GM21576 (cell line): ENCODE results near the gene NCBP2L.

ENCODE experiments used
- ATAC-seq: cut with Tn5 transposase; IDR thresholded peaks from one replicate; pipeline ENCODE4 v1.9.1; 2021; ENCODE audit warnings: mild to moderate bottlenecking, moderate library complexity; ENCODE audit not compliant: unreplicated experiment

NCBP2L gene

GRCh38 chrX:107752043-107752442, 25.5 kb upstream of the NCBP2L start:
- no peak for ATAC-seq

- ATAC-seq = no peak
These were observed 24.8 kb upstream of the NCBP2L start for GRCh38 chrX:107752714-107753113.

- no peak for ATAC-seq
These were observed 24.3 kb upstream of the NCBP2L start for GRCh38 chrX:107753187-107753586.

DNA sequence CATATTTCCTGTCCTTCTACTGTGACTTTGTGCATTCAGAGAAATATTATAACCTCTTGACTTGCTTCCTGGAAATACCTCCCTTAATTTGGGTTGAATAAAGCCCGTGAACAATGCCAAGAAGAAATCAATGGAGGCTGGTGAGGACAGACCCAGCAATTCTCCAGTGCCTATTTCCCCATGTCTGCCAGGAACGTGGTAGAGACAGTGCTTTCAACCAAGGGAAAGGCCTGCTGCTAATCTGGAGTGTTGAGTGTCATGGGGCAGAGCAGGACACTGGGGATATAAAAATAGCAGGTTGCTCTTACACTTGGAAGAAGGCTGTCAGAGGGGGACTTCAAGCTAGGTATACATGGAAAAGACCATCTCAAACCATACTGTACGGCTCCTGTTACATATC, 21.8 kb upstream of the NCBP2L start:
- no peak for ATAC-seq

- no peak for ATAC-seq
These were observed 19.2 kb upstream of the NCBP2L start for GRCh38 chrX:107758231-107758766.

DNA sequence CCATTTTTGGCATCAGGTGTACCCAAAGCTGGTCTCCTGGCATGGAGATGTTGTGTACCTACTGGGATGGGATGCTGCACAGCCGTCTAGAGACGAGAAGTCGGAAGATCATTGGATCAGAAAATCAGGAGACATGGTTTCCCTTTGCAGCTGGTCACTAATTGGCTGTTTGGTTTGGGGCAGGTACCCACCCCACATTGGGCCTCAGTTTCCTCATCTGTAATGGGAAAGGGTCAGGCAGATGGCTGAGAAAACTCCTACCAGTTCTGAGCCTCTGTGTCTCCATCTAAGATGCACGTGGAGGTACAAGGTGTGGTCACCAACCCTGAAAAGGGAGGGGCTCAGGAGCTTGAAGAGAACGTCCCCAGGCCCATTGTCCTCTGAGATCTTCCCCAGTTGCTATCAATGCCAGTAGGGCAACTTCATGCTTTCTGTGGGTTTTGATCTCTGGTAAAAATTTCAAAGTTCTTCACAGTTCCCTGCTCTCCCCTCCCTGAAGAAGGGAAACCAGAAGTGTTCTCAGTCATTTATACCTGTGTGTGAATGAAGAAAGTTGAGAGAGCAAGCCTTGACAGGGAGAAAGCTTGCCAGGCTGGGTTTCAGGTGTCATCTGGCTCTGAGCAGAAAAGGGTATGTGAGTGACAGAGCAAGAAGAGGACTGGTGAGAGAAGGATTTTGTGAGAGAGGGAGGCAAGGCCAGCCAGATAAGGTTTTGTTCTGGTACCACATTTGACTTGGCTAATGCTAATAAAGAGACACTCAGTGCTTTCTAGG, 17.0 kb upstream of the NCBP2L start:
- no peak for ATAC-seq

DNA sequence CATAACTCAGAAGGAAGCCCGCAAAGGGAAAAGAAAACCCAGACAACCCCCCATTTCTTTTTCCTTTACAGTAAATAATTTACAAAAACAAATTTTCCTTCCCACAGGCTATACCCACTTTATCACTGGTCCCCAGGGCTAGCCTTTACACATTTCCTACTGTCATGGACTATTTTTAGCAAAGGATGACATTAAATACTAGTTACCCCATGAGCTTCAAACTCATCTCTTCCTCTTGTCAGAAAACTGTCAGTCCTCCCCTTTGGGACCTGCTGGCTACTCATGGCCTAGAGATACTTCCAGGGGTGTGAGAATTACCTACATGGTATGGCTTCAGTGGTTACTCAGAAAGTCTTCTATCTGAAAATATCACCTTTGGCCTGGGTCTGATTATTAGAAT, 13.9 kb upstream of the NCBP2L start:
- ATAC-seq = no peak

DNA sequence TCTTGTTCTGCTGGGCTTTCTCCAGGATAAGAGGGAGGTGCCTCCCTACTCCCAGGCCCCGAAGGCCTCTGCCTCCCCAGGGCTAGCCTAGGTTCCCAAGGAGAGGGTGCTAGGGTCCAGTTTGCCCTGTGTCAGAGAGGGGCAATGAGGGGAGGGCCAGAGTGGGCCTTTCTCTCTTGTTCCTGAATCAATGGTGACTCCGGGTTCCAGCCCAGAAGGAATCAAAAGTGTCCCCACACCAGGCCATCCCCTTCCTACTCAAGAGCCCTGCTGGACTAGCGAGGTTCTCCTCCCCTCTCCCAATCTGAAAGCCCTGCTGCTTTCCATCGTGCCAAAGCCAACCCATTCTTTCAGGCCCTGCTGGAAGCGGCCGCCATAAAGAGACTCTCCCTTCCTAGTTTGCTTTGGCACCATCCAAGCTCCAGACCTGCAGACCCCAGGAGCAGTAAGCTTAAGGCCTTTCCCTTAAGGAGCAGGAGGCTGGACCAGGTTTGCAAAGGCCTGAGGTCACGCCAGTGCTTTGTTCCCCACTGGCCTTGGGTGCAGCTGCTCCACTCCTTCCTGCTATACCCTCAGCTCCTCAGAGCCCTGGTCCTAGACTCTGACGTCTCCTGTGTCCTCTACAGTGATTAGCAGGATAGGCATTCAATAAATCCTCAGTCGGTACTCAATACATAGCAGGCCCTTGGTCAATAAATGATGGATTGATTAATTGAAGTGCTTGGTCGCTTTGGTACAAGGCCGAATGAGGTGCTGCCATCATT, 12.5 kb upstream of the NCBP2L start:
- ATAC-seq = no peak

DNA sequence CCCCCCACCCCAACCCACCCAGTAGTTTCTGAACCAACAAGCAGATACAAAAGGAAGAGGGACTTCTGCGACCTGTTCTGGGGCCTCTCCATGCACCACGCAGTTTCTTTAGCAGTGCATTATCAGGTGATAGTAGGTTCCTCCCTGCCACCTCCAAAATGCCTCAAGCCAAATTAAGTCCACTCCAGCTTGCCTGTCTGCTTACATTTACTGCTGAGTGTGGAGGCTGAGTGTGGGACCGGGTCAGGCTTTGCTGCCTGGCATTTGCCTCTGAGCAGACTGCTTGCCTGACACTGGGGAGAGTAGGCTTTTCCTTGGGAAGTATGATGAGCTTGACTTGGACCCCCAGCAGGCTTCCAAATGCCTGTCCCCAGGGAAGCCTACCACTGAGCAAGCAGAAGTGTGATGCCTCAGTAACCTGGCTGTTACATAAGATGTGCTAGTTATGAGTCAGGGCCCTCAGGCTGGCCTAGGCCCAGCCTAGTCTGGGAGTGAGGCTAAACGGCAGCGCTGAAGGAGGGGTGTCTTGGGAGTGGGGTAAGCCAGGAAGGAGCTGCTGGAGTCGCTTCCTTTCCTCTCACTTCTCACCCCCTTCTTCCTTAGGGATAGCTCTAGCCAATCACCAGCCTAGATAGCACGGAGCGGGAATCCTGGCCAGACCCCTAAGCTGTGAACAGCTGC, 10.9 kb upstream of the NCBP2L start:
- no peak for ATAC-seq

DNA sequence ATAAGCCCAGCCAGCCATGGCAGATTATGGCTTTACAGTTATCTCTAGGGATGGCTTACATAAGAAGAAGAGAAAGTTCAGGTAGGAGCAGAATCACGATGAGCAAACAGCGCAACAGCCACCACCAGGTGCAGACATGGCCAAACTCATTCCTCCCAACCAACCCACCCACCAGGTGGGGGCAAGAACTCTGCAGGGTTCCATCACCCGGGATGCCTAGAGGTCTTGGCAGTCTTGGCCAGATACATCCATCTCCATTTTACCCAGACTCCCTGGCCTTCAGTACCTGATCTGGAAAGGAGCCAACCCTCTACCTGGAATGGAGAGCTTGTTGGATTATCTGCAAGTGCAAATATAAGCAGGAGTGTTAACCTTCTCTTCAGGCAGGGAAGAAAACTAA, 9.5 kb upstream of the NCBP2L start:
- ATAC-seq = no peak

- no peak for ATAC-seq
These were observed 7.8 kb upstream of the NCBP2L start for GRCh38 chrX:107769581-107770317.

GRCh38 chrX:107773206-107773605, 4.3 kb upstream of the NCBP2L start:
- no peak for ATAC-seq

- no peak for ATAC-seq
These were observed 3.6 kb upstream of the NCBP2L start for GRCh38 chrX:107773906-107774435.

DNA sequence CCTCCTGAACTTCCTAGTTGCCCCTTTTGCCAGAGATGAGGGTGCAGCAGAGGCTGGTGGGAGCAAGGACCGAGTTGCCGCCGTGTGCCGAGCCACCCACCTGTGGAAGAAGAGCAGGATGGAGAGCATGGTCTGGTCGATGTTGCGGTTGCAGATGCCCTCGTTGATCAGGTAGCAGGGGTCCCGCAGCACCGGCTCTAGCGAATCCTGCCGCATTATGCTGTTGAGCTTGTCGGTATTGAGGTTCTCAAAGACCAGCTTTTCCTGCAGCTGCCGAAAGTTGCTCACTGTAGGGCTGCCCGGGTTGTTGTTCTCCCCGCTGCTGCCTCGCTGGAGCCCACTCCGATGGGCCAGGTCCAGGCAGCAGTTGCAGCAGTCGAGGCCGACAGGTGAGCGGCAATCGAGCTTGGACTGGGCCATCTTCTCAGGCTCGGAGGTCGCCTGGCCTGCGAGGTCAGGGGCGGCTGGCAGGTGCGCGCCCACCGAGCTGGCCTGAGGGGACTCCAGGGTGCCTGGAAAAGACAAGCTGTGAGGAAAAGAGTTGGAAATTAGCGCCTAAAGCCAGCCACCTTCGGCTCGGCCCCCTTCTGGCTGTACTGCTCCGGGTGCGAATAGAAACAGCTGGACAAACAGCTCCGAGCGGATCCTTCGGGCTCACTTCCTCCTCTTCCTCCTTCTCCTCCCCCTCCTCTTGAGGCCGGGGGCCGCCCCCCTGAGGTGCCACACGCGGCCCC, 2.4 kb upstream of the NCBP2L start:
- ATAC-seq = peak; percentile 12

DNA sequence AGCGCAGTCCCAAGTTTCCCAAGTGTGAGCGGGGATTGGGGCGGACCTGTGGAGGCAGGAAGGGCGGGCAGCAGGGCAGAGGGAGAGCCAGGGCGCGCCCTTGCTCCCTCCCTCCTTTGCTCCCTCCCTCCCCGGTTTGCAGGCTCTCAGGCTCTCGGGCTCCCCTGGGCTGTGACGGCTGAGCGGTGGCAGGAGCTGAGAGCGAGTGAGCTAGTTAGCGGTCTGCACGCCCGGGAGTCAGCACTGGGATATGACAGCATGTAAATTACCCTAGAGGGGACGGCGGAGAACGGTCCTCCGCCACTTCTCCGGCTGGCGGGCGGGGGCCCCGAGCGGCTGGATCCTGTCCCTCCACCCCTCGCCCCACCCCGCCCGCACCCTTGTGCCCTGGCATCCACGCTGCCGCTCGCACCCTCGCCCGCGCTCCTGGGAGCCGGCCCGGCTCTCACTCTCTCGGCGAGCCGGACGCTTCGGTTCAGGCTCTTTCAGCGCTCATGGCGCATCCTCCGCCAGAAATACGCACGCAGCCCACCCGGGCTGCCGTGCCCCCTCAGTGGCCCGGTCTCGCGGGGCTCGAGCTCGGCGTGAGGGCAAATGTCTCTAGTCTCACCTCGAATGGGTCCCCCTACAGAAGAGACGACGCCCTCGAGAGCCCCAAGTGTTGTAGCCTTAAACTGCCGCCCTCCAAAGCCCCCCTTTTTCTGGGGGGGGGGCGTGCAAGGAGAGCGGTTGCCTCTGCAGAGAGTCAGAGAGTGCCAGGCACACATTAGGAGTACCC, 1.6 kb upstream of the NCBP2L start, which contains the start of gene TSC22D3:
TSS of gene TSC22D3 (minus strand) at position 54 of the 778 bp plus-strand sequence. CDS start 368 bp downstream, outside the sequence.
- peak; percentile 76 for ATAC-seq

- ATAC-seq = peak; percentile 77
These were observed 641 bp upstream of the NCBP2L start for GRCh38 chrX:107776649-107777535.

DNA sequence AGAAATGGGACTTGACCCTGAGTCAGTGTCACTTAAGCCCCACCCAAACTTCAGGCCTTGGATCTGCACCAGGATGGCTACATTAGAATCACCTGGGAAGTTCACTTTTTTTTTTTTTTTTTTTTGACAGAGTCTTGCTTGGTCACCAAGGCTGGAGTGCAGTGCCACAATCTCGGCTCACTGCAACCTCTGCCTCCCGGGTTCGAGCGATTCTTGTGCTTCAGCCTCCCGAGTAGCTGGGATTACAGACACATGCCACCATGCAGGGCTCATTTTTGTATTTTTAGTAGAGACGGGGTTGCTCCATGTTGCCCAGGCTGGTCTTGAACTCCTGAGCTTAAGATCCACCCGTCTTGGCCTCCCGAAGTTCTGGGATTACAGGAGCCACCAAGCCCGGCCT, 3.0 kb downstream of the NCBP2L start:
- no peak for ATAC-seq

DNA sequence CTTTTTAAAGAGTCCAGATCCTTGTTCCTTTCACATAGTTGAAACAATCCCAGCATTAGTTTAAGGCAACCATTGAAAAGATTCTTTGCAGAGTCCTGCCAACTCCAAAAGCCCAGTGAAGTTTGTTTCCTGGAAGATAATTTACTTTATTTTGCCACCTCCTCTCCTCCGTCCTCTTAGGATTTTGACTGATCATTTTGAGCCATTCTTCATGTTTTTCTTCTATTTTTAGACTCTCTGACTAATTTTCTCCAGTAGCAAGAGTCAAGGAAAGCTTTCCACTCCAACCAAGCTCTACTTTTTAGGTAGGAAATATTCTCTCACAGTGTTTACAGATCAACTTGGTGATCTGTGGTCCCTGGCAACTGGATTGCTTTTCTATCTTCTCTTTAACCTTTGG, 10.3 kb downstream of the NCBP2L start:
- ATAC-seq = no peak
